SK-N-MC (cell line): ENCODE results near the gene SOD2.
"Not testable (repeated sequence)": the region's sequence is repeated elsewhere in the genome, so short reads cannot be mapped to it uniquely, and the experiment has no call there.

Experiments used
- EZH2 ChIP-seq: fragments of 200-600 bp; sonication (generic); IDR thresholded peaks from one replicate; pipeline ENCODE4 v1.6.1; 2017; ENCODE audit warnings: antibody characterized with exemption
- FOXP2 ChIP-seq: optimal IDR thresholded peaks from 2 replicates; pipeline ENCODE3; 2011; ENCODE audit warnings: mild to moderate bottlenecking, moderate library complexity; ENCODE audit not compliant: insufficient read depth; ENCODE audit errors: extremely low read length, control extremely low read depth
- POLR2AphosphoS5 ChIP-seq: IDR thresholded peaks from 2 replicates; pipeline ENCODE4 v1.6.1; 2012; ENCODE audit warnings: mild to moderate bottlenecking, low read depth, low read length, borderline replicate concordance

DNA sequence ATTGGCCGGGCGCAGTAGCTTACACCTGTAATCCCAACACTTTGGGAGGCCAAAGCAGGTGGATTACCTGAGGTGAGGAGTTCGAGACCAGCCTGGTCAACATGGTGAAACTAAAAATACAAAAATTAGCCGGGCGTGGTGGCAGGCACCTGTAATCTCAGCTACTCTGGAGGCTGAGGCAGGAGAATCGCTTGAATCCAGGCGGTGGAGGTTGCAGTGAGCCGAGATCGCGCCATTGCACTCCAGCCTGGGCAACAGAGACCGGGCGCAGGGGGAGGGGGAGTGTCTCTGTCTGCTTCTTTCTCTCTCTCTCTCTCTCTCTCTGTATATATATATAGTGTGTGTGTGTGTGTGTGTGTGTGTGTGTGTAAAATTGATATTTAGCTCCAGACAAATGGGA is 39.5 kb upstream of the SOD2 start:
- TF ChIP-seq EZH2, POLR2AphosphoS5, FOXP2: not testable (repeated sequence)
